DOHH2 (cell line): ENCODE data around the gene PANK2.

Experiments
- EZH2phosphoT487 ChIP-seq: fragments of 200-600 bp; sonication (generic); IDR thresholded peaks from 2 replicates; pipeline ENCODE4 v1.6.1; 2017; ENCODE audit warnings: borderline replicate concordance, mild to moderate bottlenecking, antibody characterized with exemption, low read length, moderate library complexity, mixed read lengths
- TF ChIP-seq, protein P1 (sequence below): fragments of 200-600 bp; sonication (generic); IDR thresholded peaks from one replicate; pipeline ENCODE4 v1.5.1; 2014; ENCODE audit warnings: antibody characterized with exemption, mild to moderate bottlenecking, low read depth, low read length; ENCODE audit not compliant: poor library complexity, severe bottlenecking

DNA sequence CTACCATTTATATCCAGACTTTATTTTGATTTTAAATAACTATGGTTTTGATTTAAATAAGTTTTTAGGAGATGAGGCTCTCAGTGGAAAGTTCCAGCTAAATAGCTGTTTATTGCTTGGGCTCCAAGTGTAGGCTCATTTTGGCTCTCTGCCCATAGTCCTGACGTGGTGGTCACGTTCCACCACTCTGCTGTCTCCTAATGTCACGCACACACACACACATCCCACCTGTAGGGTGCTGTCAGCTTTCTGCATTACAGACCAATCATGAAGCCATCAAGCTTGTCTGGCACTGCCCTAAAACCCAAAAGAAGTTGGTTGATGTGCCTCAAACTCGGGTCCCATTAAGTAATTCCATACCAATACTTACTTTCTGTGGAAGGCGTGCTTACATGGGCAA, 45.4 kb downstream of the PANK2 start:
- TF ChIP-seq, protein P1, sequence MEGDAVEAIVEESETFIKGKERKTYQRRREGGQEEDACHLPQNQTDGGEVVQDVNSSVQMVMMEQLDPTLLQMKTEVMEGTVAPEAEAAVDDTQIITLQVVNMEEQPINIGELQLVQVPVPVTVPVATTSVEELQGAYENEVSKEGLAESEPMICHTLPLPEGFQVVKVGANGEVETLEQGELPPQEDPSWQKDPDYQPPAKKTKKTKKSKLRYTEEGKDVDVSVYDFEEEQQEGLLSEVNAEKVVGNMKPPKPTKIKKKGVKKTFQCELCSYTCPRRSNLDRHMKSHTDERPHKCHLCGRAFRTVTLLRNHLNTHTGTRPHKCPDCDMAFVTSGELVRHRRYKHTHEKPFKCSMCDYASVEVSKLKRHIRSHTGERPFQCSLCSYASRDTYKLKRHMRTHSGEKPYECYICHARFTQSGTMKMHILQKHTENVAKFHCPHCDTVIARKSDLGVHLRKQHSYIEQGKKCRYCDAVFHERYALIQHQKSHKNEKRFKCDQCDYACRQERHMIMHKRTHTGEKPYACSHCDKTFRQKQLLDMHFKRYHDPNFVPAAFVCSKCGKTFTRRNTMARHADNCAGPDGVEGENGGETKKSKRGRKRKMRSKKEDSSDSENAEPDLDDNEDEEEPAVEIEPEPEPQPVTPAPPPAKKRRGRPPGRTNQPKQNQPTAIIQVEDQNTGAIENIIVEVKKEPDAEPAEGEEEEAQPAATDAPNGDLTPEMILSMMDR: no peak
- TF ChIP-seq EZH2phosphoT487: no peak
